ENCODE measurements around the gene OTUB2.

- TF ChIP-seq CTCF (IDR thresholded peaks at IDR 0.05 in 4 of 5, conservative IDR thresholded peaks at IDR 0.05 in 1 of 5) (no peak), POLR2A (IDR thresholded peaks at IDR 0.05) (no peak)
These were observed 34.5 kb upstream of the OTUB2 start for GRCh38 chr14:93991649-93992048.
